D341Med (cell line): ENCODE measurements around the gene CCNG2.
"Not testable (repeated sequence)": the region's sequence is repeated elsewhere in the genome, so short reads cannot be mapped to it uniquely, and the experiment has no call there.

Experiments
- DNase-seq: peaks from one replicate; pipeline ENCODE4 v3.0.0; 2012; ENCODE audit warnings: low spot score

CCNG2 gene, protein sequence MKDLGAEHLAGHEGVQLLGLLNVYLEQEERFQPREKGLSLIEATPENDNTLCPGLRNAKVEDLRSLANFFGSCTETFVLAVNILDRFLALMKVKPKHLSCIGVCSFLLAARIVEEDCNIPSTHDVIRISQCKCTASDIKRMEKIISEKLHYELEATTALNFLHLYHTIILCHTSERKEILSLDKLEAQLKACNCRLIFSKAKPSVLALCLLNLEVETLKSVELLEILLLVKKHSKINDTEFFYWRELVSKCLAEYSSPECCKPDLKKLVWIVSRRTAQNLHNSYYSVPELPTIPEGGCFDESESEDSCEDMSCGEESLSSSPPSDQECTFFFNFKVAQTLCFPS

DNA sequence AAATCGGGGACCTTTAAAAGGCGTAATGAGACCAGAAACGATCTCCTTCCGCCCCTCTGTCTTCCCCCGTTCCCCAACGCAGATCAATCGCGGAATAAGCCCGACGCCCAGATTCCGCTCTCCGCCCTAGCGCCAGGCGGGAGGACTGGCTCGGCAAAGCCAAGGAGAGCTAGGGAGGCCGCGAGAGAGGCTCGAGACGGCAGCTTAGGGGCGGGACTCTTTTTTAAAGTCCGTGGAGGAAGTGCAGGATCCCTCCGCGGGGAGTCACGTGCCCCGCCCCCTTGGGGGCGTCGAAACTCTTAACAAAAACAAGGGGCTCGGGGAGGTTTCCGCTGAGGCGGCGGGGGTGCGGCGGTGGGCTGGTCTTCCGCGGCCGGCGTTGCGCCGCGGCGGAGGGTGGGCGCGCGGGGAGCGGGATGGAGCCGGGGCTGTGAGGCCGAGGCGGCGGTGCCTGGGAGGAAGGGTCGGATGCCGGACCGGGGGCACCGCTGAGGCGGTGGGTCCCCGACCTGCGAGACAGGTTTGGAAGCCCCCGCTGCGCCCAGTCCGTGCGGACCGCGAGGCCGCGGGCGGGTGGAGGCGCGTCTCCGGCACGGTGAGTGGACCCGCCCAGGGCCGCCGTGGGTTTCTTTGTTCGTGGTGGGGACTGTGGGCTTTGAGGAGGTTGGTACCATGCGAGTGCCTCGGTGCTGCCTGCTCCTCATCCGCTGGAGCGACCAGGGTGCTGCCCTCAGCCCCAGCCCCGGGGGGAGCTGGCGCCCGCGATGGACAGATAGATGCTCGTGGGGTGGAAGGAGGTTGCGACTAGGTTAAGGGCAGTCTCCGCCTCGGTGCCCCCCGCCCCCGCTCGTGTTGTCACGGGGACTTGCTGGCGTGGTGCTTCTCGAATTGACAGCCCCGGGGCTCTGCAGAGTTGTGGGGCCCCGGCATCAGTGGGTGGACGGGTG, at the start of gene CCNG2:
CCNG2 (plus strand) TSS at position 296 of the 947 bp plus-strand sequence. CDS start 1,326 bp downstream, outside the sequence.
- DNase-seq = peak; percentile 87

DNA sequence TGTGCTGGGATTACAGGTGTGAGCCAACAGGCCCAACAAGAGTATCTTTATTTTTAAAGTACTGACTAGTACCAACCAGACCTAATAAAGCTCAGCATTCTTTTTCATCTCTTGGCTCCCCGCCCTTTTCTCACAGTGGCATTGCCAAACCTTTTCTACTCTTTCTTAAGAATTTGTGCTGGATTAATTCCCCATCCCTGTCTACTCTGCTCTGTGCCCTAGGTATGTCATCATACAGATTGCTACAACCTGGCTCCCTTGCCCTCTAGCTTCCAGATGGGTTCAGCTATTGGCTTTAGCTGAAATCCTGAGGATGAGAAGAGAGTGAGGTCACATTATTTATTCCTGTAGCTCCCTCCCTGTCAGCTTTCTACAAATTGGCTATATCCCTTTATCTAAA, 46.3 kb upstream of the CCNG2 start:
- DNase-seq = no peak

DNA sequence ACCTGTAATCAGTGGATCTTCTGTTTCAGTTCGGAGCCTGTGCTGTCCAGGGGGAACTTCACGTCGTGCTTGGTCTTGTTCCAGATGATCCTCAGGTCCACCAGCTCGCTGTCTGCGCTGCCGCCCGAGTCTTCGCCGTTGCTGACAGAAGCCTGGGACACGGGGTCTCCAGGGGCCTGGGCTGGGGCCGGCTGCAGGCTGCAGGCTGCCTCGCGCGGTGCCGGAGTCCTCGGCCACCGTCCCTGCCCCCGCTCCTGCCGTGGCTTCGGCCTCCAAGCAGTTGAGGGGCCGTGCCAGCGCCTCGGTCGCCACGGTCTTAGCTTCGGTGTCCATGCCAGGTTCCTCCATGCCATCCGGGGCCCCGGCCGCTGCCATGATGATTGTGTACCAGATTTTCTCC, 43.9 kb upstream of the CCNG2 start:
- DNase-seq = no peak

DNA sequence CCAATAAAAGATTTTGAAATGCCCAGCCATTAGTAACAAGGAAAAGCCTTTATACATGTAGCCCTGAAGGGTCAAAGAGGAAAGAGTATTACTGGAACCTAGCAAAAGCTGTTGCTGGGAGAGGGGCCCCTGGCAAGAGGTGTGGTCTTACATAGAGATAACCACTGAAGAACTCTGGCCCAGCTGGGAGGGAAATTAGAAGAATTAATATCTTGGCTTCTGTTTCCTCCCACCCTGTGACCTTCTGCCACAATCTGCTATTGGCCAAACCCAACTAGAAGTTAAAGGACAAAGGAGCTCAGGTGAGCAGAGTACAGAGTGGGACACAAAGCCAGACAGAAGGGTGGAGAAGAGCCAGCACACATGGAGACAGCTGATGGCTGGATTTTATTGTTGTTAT, 39.3 kb upstream of the CCNG2 start:
- DNase-seq = no peak

- no peak for DNase-seq
These were observed 36.0 kb upstream of the CCNG2 start for GRCh38 chr4:77120886-77121508.

DNA sequence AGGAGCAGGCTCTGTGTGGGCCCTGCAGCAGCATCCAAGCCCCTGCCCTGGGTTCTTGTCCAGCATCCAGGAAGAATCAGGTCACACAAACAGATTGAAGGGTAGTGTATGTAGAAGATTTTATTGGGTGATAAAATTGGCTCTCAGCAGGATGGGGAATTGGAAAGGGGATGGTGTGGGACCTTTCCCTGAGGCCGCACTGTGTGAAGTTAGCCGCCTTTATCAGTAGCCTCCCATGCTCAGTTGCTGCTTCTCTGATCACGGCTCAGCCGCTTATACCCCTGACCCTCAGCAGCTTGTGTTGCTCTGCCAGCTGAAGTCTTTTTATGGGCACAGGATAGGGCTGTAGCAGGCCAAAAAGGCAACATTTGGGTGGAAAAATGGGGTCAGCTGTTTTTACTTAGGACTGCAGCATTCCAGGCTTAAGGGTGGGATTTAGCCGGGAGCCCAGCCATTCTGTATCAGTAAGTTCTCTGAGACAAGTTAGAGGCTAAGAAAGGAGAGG, 35.2 kb upstream of the CCNG2 start:
- DNase-seq = no peak

DNA sequence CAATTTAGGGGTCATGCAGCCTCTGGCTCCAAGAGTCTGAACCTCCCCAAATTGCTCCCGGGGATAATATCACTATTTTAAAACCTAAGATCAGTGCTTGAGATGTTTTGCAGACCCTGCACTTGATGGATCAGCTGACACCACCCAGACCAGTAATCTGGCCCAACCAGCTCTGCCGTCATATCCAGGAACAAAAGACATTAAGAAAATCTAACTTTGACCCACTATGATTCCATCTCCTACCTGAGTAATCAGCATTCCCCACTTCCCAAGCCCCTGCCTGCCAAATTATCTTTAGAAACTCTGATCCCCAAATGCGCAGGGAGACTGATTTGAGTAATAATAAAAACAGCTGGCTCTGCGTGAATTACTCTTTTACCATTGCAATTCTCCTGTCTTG, 34.4 kb upstream of the CCNG2 start:
- no peak for DNase-seq

- no peak for DNase-seq
These were observed 33.6 kb upstream of the CCNG2 start for GRCh38 chr4:77123411-77123810.

DNA sequence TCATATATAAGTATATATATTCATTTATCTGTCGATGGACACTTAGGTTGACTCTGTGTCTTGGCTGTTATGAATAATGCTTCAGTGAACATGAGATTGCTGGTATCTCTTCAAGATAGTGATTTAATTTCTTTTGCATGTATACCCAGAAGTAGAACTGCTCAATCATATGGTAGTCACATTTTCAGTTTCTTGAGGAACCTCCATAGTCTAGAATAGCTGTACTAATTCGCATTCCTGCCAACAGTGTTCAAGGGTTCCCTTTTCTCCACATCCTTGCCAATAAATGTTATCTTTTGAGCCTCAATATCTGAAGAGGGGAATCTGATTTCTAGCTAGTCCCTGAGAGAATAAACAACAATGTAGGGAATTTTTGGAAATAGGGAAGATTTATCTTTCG, 32.4 kb upstream of the CCNG2 start:
- no peak for DNase-seq

GRCh38 chr4:77125961-77126360, 31.0 kb upstream of the CCNG2 start:
- DNase-seq = no peak

- no peak for DNase-seq
These were observed 30.2 kb upstream of the CCNG2 start for GRCh38 chr4:77126809-77127208.

DNA sequence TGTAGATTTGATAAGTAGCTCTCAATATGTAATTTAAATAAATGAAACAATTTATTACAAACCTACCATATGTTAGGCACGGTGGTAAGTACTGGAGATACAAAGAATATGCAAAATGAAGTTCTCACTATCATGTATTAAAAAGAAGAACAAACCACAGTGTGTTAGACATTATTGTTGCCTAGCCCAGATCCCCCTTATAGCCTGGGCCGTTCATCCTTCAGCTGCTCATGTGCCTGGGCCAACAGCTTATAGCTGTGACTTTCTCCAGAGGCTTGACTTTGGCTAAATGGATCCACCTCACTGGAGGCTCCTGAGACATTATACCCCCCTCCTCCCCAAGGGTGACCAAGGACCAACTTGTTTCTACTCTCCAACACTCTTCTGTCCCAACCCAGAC, 29.8 kb upstream of the CCNG2 start:
- no peak for DNase-seq

DNA sequence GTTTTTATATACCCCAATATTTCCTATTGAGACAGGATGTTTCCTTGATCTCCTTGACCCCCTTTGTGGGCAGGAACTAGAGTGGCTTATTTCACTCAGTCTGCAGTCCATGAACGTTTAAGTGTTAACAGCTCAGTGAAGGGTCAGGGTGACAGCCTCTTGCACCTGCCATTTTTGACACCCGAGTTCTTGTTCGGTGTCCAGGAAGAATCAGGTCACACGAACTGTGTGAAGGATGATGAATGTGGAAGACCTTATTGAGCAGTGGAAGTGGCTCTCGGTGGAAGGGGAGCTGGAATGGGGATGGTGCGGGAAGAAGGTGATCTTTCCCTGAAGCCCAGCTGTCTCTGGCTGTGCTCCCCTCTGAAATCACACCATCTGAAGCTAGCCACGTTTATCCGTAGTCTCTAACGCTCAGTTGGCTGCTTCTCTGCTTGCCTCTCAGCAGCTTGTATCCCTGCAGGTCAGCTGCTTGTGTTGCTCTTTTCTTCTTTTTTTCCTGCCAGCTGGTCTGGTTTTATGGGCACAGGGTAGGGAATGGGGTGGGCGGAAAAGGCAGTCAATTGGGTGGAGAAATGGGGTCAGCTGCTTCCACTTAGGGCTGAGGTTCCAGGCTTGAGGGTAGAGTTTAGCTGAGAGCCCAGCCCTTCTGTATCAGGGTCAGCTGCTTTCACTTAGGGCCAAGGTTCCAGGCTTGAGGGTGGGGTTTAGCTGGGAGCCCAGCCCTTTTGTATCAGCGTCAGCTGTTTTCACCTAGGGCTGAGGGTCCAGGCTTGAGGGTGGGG, 29.0 kb upstream of the CCNG2 start:
- no peak for DNase-seq

DNA sequence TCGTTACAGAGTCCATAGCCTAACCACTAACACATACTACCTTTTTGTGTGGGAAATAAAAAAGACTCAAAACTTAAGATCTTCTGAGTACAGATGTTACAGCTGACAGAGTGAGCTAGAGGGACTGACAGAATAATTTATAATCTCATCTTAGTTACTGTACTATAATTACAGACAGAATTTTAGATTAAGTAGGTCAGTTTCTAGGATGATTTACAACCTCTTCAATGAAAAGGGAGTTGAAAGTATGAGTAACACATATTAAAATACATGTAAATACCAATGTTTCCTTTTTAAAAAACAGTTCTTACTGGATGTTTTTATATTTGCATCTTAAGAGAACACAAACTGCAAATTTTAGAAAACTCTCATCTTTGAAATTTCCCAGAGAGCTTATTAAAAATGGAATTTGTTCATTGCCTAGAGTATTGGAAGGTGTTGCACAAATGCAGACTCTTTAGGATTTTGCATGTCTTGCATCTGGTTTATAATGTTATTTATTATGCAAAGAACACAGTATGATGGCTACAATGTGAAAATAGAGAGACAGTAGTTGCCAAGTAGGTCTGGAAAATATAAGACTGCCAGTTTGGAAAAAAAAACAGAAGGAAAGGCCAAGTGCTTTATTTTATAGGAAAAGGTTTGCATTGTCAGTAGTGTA, 24.2 kb upstream of the CCNG2 start:
- no peak for DNase-seq

DNA sequence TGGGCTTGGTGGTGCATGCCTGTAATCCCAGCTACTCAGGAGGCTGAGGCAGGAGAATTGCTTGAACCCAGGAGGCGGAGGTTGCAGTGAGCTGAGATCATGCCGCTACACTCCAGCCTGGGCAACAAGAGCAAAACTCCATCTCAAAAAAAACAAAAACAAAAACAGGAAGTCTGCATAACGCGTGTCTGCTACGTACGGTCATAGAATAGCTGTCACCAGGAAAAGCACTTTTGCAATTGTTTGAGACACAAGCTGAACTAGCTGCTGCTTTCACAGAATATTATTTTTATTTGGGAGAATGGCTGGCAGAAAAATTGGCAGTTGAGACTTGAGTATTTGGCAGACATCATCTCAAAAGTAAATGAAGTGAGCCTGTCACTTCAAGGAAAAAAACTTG, 19.6 kb upstream of the CCNG2 start:
- not testable (repeated sequence) for DNase-seq

GRCh38 chr4:77141964-77142645, 14.9 kb upstream of the CCNG2 start:
- no peak for DNase-seq

GRCh38 chr4:77142646-77143028, 14.4 kb upstream of the CCNG2 start:
- DNase-seq = no peak

GRCh38 chr4:77143091-77143490, 13.9 kb upstream of the CCNG2 start:
- DNase-seq = no peak

- no peak for DNase-seq
These were observed 11.2 kb upstream of the CCNG2 start for GRCh38 chr4:77145842-77146185.

DNA sequence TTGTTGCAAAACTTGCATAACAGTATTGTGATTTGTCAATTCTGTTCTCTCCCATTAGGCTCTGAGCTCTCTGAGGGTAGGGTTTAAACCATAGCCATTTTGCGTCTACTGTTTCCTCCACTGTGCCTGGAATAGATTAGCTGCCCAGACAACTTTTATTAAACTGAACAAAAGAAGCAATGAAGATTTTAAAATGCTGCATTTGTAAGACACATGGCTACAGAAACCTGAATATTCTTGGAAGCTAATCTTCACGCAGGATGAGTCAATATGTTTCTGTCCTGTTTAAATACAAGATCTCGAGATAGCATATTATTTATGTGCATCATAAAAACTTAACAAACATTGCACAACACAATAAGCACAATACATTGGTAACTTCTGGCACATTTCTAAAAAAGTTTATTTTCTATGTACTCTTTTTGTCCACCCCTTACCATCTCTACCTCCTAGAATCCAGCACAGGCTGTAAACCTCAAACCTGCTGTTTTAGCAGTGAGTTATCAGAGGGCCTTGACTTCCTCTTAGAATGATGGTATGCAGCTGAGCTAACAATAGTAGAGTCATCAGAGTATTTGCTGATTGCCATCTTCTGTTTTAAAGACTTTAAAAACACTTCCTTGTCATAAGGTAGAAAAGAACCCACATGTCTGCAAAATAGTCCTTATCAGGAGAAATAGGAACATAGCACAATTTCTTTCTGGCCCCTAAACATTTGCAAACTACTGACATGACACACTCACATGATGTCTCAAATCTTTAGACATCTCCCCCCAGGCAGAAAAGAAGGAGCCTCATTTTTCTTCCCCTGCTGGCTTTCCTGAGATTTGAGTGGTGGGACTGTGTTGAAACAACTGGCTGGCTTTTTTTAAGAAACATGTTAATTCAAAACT, 10.6 kb upstream of the CCNG2 start:
- DNase-seq = no peak
